NCI-H1930 (cell line): Measurements from ENCODE around the gene JSRP1.

Experiments
- DNase-seq, 2 experiments: peaks; one replicate each; lab custom pipeline; 2025; lab: John Stamatoyannopoulos, UW

The JSRP1 gene

GRCh38 chr19:2232286-2233151 is 23.7 kb downstream of the JSRP1 start:
- no peak for DNase-seq

GRCh38 chr19:2231621-2232221 is 24.5 kb downstream of the JSRP1 start:
- DNase-seq = no peak

- no peak for DNase-seq
Observed at GRCh38 chr19:2230807-2231533, 25.2 kb downstream of the JSRP1 start.

- DNase-seq = no peak
Observed at GRCh38 chr19:2230033-2230531, 26.1 kb downstream of the JSRP1 start.

- DNase-seq = no peak
Observed at GRCh38 chr19:2229103-2230032, 26.8 kb downstream of the JSRP1 start.

GRCh38 chr19:2228157-2229030 is 27.8 kb downstream of the JSRP1 start:
- DNase-seq = no peak

- no peak for DNase-seq
Observed at GRCh38 chr19:2227415-2228156, 28.6 kb downstream of the JSRP1 start.

- no peak for DNase-seq
Observed at GRCh38 chr19:2226840-2227360, 29.3 kb downstream of the JSRP1 start.

GRCh38 chr19:2226051-2226839 is 30.0 kb downstream of the JSRP1 start:
- no peak for DNase-seq

- no peak for DNase-seq
Observed at GRCh38 chr19:2225415-2226050, 30.7 kb downstream of the JSRP1 start.

- no peak for DNase-seq
Observed at GRCh38 chr19:2224754-2225349, 31.4 kb downstream of the JSRP1 start.

- no peak for DNase-seq
Observed at GRCh38 chr19:2223959-2224358, 32.3 kb downstream of the JSRP1 start.

GRCh38 chr19:2223391-2223790 is 32.8 kb downstream of the JSRP1 start:
- DNase-seq = no peak

- no peak for DNase-seq
Observed at GRCh38 chr19:2221918-2222317, 34.3 kb downstream of the JSRP1 start.

GRCh38 chr19:2221250-2221831 is 34.9 kb downstream of the JSRP1 start:
- no peak for DNase-seq

GRCh38 chr19:2219726-2220125 is 36.5 kb downstream of the JSRP1 start:
- no peak for DNase-seq

- DNase-seq = no peak
Observed at GRCh38 chr19:2217591-2217990, 38.6 kb downstream of the JSRP1 start.
